ENCODE measurements around the gene OR11H7.

GRCh38 chr14:20198991-20199390, 29.8 kb upstream of the OR11H7 start:
- TF ChIP-seq EZH2 (IDR thresholded peaks at IDR 0.05; ENCODE audit: insufficient read depth, poor library complexity, severe bottlenecking) (no peak), EZH2phosphoT487 (IDR thresholded peaks at IDR 0.05; ENCODE audit: insufficient read depth, low read depth) (no peak)

All from GM23248 (cell line).